NCI-H2107 treated with DMSO at 0.1 percent for 48 hours (cell line): Measurements from ENCODE around the gene SLC7A9.
"Not testable (repeated sequence)": the region's sequence is repeated elsewhere in the genome, so short reads cannot be mapped to it uniquely, and the experiment has no call there.

Experiments
- DNase-seq: peaks from one replicate; lab custom pipeline; 2025; ENCODE audit not compliant: unreplicated experiment; lab: John Stamatoyannopoulos, UW

Gene SLC7A9

GRCh38 chr19:32864318-32865007 lies 5.1 kb downstream of the SLC7A9 start:
- no peak for DNase-seq

GRCh38 chr19:32863841-32864240 lies 5.7 kb downstream of the SLC7A9 start:
- no peak for DNase-seq

- no peak for DNase-seq
Observed at GRCh38 chr19:32863301-32863700, 6.3 kb downstream of the SLC7A9 start.

GRCh38 chr19:32862741-32863140 lies 6.8 kb downstream of the SLC7A9 start:
- DNase-seq: no peak

GRCh38 chr19:32862173-32862572 lies 7.4 kb downstream of the SLC7A9 start:
- DNase-seq: no peak

- no peak for DNase-seq
Observed at GRCh38 chr19:32861596-32861995, 8.0 kb downstream of the SLC7A9 start.

GRCh38 chr19:32859591-32859990 lies 10.0 kb downstream of the SLC7A9 start:
- DNase-seq: no peak

GRCh38 chr19:32858559-32858958 lies 11.0 kb downstream of the SLC7A9 start:
- DNase-seq: no peak

- no peak for DNase-seq
Observed at GRCh38 chr19:32858155-32858554, 11.4 kb downstream of the SLC7A9 start.

- DNase-seq: no peak
Observed at GRCh38 chr19:32857584-32857983, 12.0 kb downstream of the SLC7A9 start.

GRCh38 chr19:32856818-32857217 lies 12.7 kb downstream of the SLC7A9 start:
- DNase-seq: not testable (repeated sequence)

- DNase-seq: no peak
Observed at GRCh38 chr19:32852216-32852615, 17.4 kb downstream of the SLC7A9 start.

- DNase-seq: not testable (repeated sequence)
Observed at GRCh38 chr19:32848035-32848434, 21.5 kb downstream of the SLC7A9 start.

GRCh38 chr19:32843716-32844245 lies 25.8 kb downstream of the SLC7A9 start:
- DNase-seq: no peak

- DNase-seq: no peak
Observed at GRCh38 chr19:32842061-32842460, 27.5 kb downstream of the SLC7A9 start.

- no peak for DNase-seq
Observed at GRCh38 chr19:32837531-32837930, 32.0 kb downstream of the SLC7A9 start.

- DNase-seq: not testable (repeated sequence)
Observed at GRCh38 chr19:32833388-32833787, 36.2 kb downstream of the SLC7A9 start.

GRCh38 chr19:32832825-32833224 lies 36.7 kb downstream of the SLC7A9 start:
- DNase-seq: not testable (repeated sequence)

GRCh38 chr19:32832094-32832493 lies 37.5 kb downstream of the SLC7A9 start:
- DNase-seq: not testable (repeated sequence)

GRCh38 chr19:32831611-32832010 lies 38.0 kb downstream of the SLC7A9 start:
- DNase-seq: no peak

GRCh38 chr19:32830231-32831014 lies 39.1 kb downstream of the SLC7A9 start:
- DNase-seq: no peak

- DNase-seq: no peak
Observed at GRCh38 chr19:32829345-32829896, 40.1 kb downstream of the SLC7A9 start.
